ENCODE measurements around the gene METTL26.
A peak's percentile ranks its signal among the peaks of the same experiment; 100 is the strongest.

METTL26 gene

GRCh38 chr16:637081-638018 lies 1.2 kb upstream of the METTL26 start:
- DNase-seq: peak in 1 of 2 experiments; percentile 94

DNA sequence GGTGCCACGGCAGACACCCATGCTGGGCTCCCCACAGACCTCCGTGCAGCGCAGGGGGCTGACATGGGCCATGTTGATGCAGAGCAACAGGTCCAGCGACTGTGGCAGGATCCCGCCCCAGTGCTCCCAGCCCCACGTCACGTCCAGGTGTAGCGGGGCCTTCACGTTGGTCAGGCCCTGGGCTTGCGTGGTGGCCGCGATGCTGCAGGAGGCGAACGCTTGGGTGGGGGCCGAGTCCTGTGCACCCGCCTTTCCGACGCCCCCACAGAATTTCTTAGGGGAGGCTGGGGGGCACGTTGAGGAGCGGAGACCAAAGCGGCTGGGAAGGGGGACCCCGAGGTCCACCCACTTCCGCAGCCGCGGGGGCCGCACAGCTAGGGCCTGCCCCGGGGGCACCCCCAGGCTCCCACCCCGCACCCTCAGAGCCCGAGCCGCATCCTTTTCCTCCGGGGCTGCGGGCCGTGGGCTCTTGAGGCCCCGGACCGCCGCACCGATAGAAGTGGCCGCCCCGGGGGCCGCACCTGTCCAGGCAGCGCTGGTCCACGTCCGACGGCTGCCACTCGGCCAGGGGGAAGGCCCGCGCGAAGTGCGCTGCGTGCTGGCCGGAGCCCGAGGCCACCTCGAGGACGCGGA lies 416 bp downstream of the METTL26 start:
- no peak for DNase-seq

DNA sequence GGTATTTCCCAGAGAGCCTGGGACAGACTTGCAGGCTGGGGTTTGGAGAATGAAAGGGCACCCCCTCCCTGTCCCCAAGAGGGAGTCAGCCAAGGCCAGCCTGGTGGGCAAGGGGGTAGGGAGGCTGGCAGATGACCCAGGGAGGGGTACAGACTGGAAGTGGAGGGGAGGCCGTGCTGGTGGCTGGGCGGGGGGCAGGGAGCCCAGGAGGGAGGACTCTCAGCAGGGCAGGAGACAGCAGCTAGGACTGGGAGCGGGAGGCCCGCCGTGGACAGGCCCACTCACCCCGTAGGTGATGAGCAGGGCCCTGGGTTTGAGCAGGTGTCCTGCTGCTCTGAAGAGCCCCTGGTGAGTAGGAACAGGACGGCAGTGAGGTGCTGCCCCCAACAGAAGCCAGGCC lies 1.1 kb downstream of the METTL26 start:
- DNase-seq: no peak

DNA sequence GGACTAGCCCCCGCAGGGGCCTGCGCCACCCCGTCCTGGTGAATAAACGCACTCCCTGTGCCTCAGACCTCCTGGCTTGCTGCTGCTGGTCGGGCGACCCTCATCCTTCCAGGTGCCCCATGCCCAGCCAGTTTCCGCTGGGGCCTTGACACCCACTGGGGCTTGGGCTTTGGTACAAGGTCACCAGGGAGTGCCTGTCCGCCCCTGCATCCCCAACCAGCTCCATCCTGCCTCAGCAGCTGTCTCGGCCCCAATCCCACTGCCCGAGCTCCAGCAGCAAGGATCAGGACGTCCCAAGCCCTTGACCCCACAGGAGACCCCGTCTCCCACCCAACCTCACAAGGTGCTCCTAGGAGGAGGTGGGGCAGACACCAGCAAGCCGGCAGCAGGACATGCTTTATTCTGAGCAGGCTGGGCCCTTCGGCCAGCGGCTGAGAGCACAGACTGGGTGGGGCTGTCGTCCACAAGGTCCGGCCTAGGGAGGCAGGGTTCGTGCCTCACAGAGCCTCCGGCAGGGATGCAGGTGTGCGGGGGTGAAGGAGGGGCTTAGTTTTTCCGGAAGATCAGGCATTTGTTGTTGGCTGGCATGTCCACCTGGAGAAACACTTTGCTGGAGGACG lies 1.9 kb downstream of the METTL26 start:
- no peak for DNase-seq

DNA sequence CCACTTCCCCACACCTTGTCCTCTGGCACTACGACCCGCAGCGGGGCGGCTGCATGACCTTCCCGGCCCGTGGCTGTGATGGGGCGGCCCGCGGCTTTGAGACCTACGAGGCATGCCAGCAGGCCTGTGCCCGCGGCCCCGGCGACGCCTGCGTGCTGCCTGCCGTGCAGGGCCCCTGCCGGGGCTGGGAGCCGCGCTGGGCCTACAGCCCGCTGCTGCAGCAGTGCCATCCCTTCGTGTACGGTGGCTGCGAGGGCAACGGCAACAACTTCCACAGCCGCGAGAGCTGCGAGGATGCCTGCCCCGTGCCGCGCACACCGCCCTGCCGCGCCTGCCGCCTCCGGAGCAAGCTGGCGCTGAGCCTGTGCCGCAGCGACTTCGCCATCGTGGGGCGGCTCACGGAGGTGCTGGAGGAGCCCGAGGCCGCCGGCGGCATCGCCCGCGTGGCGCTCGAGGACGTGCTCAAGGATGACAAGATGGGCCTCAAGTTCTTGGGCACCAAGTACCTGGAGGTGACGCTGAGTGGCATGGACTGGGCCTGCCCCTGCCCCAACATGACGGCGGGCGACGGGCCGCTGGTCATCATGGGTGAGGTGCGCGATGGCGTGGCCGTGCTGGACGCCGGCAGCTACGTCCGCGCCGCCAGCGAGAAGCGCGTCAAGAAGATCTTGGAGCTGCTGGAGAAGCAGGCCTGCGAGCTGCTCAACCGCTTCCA lies 2.6 kb downstream of the METTL26 start:
- no peak for DNase-seq

- DNase-seq: no peak
Observed at GRCh38 chr16:632486-633335, 3.4 kb downstream of the METTL26 start.

DNA sequence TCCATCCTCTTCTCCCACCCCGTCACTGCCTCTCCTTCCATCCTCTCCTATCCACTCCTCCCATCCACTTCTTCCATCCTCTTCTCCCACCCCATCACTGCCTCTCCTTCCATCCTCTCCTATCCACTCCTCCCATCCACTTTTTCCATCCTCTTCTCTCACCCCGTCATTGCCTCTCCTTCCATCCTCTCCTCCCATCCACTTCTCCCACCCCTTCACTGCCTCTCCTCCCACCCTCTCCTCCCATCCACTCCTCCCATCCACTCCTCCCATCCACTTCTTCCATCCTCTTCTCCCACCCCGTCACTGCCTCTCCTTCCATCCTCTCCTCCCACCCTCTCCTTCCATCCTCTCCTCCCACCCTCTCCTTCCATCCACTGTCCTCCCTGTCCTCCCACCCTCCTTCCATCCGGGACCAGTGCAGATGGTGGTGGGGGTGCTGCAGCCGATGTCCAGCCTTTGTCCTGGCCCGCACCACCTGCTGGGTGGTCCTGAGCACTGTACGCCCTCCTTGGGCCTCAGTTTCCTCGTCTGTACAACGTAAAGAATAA lies 4.2 kb downstream of the METTL26 start:
- DNase-seq: no peak

DNA sequence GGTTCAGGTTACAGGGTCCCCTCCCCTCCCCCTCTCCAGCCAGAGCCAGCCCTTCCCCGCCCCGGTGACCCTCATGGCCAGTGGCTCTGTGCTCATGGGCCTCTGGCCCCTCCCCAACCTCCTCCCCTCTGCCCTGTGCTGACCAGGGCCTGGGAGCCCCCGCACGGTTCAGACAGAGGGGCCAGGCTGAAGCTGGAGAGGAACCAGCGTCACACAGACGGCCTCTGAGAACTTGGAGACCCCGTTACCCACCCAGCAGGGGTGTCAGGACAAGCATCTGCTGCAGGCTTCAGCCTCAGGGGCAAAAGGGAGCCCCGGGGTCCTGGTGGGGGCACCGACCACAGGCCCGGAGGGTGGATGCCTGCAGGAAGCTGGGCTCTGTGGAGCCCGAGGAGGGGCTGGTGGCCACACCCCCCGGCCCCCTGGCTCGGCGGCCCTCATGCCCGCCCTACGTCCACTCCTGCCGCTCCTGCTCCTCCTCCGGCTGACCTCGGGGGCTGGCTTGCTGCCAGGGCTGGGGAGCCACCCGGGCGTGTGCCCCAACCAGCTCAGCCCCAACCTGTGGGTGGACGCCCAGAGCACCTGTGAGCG lies 5.2 kb downstream of the METTL26 start, which contains the start of gene WFIKKN1:
WFIKKN1 (plus strand) TSS at position 171 of the 591 bp plus-strand sequence; CDS start at position 440, 269 bp downstream.
- no peak for DNase-seq

- no peak for DNase-seq
Observed at GRCh38 chr16:630249-630814, 5.8 kb downstream of the METTL26 start.

DNA sequence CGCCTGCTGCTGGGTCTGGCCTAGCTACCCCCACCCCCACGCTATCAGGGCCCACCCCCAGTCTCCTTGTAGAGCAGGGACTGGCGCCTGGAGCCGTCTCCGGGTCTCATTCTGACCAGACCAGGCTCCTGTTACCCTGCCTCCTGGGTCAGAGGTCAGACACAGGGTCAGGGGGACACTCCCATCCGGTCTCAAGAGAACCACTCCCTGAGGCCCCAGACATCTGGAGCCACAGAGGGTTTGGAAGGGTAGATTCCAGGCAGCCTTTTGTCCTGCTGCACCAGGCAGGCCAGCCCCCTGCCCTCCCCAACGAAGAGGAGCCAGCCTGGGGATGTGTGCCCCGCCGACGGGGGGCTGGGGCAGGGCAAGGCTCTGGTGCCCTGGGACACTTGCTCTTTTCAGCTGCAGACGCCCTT lies 6.3 kb downstream of the METTL26 start:
- no peak for DNase-seq

- DNase-seq: no peak
Observed at GRCh38 chr16:629185-629832, 6.8 kb downstream of the METTL26 start.

DNA sequence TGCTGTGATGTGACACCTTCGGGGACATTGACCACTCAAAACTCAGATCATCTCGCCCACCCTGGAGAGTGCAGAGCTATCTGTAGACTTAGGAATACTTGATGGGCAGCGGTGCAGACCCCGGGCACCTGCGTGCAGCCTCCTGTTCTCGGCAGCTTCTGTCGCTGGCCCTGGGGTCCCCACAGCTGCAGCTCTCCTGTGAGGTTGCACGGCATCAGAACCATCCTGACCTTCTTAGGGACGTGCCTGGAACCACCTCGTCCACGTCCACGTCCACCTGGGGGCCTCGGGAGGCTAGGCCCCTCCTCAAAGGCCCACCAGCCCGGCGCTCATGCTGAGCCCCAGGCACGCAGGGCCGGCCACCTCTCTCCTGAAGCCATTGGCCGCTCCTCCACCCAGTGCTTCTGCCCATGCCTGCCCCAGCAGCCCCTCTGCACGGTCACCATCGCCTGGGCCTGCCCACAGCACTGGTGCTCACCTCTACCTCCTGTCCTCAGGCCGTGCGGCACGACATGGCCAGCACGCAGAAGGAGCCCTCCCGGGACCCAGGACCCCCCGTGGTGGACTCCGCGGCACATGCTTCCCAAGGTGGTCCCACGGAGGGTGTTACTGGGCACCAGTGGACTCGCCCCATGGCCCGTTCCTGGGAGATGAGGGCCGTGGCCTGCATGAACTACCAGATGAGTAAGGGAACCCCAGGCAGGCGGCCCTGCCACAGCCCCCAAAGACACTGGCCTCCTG lies 7.6 kb downstream of the METTL26 start:
- no peak for DNase-seq

- DNase-seq: no peak
Observed at GRCh38 chr16:627454-628239, 8.5 kb downstream of the METTL26 start.

GRCh38 chr16:626787-627453 lies 9.2 kb downstream of the METTL26 start:
- no peak for DNase-seq

GRCh38 chr16:625977-626765 lies 9.9 kb downstream of the METTL26 start:
- DNase-seq: no peak

DNA sequence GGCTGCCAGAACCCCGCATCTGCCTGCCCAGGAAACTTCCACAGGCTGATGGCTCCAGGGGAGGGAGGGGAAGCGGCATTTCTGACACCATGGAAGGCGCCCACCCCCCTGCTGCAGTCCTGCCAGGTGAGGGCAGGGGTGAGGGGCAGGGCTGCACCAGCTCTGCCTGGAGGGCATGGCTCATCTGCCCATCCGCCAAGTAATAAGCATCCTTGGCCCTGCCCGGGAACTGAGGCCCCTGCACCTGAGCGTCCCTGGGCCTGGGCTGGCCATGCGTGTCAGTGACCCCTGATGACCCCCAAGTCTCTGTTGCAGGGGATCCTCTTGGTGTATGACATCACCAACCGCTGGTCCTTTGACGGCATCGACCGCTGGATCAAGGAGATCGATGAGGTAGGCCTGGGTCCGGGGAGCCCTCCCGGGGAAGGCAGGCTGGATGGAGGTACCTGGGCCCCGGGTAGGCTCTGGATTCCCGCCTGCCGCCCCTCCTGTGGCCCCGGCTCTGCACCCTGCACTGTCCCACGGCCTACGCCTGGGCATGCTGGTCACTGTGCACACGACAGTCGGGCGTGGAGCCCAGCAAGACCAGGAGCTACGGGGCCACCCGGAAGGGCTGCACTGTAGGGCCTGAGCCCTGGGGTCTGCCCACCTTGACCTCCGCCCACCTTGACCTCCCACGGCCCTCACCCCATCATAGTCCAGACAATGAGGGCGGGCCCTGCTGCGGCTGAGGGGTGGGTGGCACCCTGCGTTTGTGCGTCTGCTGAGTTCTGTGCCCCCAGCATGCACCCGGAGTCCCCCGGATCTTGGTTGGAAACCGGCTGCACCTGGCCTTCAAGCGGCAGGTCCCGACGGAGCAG lies 10.8 kb downstream of the METTL26 start:
- DNase-seq: no peak

All from NCI-H1930 (cell line).